Uterus (tissue), 4 donors: ENCODE results near the gene CD47. TPM values are rescaled to one million over a fixed set of nuclear protein-coding genes. Genes with fewer than 3 reads are reported as not detected.

ENCODE experiments used
- DNase-seq, 2 donors: peaks; one replicate each; pipeline ENCODE4 v3.0.0-alpha.2; 2019 to 2020
- H3K27ac ChIP-seq, 2 donors: fragments of 200-600 bp; sonication (generic); 1 replicate in 1 of 2; 2 replicates in 1 of 2; pipeline ENCODE4 v1.5.1; 2016 to 2018
- H3K27me3 ChIP-seq, 2 donors: fragments of 200-600 bp; sonication (generic); one replicate each; pipeline ENCODE4 v1.5.1; 2018 to 2019; ENCODE audit warnings: control low read depth in 1 of 2
- H3K36me3 ChIP-seq, 2 donors: fragments of 200-600 bp; sonication (generic); one replicate each; pipeline ENCODE4 v1.5.1; 2019; ENCODE audit warnings: control low read depth in 1 of 2
- H3K4me1 ChIP-seq, 2 donors: fragments of 200-600 bp; sonication (generic); one replicate each; pipeline ENCODE4 v1.5.1; 2018 to 2019; ENCODE audit warnings: control low read depth in 1 of 2
- H3K4me3 ChIP-seq, 2 donors: fragments of 200-600 bp; sonication (generic); 1 replicate in 1 of 2; 2 replicates in 1 of 2; pipeline ENCODE4 v1.5.1; 2018 to 2019; ENCODE audit warnings: mild to moderate bottlenecking in 1 of 2
- H3K9me3 ChIP-seq, 2 donors: fragments of 200-600 bp; sonication (generic); one replicate each; pipeline ENCODE4 v1.5.1; 2019; ENCODE audit warnings: control low read depth in 1 of 2
- POLR2A ChIP-seq, 2 donors: fragments of 450-650 bp; IDR thresholded peaks; one replicate each; pipeline ENCODE4 v1.6.1; 2016; ENCODE audit warnings: antibody characterized with exemption in 2 of 2, mild to moderate bottlenecking in 1 of 2, moderate library complexity in 1 of 2
- intact Hi-C: fragments of 100-400 bp; cut with DNase I; formaldehyde crosslinking; loops from one replicate; pipeline ENCODE4 v1.15.1; 2023; ENCODE audit warnings: low total_unique reads
- total RNA-seq, 4 donors: library from RNA; depleted of rRNA in 3 of 4; stranded (reverse); fragments of >200 nt in 3 of 4; gene quantifications; one replicate each; pipeline versions ENCODE4 v1.1.0 to v1.2.4, GENCODE V29; 2014 to 2023
- TF ChIP-seq, protein P1 (sequence below), 4 experiments: fragments of 200-600 bp in 2 of 4; fragments of 450-650 bp in 2 of 4; sonication (generic) in 2 of 4; IDR thresholded peaks; one replicate each; pipeline ENCODE4 v1.5.1; 2016 to 2019; ENCODE audit warnings: antibody characterized with exemption in 4 of 4, mild to moderate bottlenecking in 2 of 4, moderate library complexity in 1 of 4
- donor health status: DM: yes; HTN: yes; CAD: no.

CD47 gene
- total RNA-seq, 4 donors from 2014 or later = 29.2 to 210 (median 67.1) TPM

DNA sequence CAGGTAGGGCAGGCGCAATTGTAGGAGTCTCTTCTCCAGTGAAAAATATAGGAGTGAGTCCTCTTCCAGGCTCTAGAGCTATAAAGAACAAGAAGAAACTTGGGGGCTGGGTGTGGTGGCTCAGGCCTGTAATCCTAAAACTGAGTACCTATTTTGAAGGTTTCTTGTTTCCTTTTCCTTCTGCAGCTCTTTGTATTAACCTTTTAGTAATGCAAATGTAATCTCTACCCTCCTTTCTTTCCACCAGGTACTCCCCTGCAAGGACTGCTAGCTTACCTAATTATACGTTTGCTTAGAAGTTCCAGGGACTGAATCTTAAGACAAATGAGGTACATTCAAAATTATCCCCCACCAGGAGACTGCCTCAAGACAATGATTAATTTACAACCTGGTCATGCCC is 75.9 kb downstream of the CD47 start:
- no peaks in the 10 kb centered on the region for H3K9me3 ChIP-seq
- no peak overlapping the region for H3K4me3 ChIP-seq
- DNase-seq = no peak
- H3K27me3 ChIP-seq = no peaks in the 10 kb centered on the region
- TF ChIP-seq POLR2A (IDR thresholded peaks at IDR 0.05) = no peak
- TF ChIP-seq, protein P1, sequence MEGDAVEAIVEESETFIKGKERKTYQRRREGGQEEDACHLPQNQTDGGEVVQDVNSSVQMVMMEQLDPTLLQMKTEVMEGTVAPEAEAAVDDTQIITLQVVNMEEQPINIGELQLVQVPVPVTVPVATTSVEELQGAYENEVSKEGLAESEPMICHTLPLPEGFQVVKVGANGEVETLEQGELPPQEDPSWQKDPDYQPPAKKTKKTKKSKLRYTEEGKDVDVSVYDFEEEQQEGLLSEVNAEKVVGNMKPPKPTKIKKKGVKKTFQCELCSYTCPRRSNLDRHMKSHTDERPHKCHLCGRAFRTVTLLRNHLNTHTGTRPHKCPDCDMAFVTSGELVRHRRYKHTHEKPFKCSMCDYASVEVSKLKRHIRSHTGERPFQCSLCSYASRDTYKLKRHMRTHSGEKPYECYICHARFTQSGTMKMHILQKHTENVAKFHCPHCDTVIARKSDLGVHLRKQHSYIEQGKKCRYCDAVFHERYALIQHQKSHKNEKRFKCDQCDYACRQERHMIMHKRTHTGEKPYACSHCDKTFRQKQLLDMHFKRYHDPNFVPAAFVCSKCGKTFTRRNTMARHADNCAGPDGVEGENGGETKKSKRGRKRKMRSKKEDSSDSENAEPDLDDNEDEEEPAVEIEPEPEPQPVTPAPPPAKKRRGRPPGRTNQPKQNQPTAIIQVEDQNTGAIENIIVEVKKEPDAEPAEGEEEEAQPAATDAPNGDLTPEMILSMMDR (IDR thresholded peaks at IDR 0.05) = no peak
- intact Hi-C loops = no loop called here
- no peaks in the 10 kb centered on the region for H3K4me1 ChIP-seq
- no peak overlapping the region for H3K27ac ChIP-seq
- no peaks in the 10 kb centered on the region for H3K36me3 ChIP-seq

DNA sequence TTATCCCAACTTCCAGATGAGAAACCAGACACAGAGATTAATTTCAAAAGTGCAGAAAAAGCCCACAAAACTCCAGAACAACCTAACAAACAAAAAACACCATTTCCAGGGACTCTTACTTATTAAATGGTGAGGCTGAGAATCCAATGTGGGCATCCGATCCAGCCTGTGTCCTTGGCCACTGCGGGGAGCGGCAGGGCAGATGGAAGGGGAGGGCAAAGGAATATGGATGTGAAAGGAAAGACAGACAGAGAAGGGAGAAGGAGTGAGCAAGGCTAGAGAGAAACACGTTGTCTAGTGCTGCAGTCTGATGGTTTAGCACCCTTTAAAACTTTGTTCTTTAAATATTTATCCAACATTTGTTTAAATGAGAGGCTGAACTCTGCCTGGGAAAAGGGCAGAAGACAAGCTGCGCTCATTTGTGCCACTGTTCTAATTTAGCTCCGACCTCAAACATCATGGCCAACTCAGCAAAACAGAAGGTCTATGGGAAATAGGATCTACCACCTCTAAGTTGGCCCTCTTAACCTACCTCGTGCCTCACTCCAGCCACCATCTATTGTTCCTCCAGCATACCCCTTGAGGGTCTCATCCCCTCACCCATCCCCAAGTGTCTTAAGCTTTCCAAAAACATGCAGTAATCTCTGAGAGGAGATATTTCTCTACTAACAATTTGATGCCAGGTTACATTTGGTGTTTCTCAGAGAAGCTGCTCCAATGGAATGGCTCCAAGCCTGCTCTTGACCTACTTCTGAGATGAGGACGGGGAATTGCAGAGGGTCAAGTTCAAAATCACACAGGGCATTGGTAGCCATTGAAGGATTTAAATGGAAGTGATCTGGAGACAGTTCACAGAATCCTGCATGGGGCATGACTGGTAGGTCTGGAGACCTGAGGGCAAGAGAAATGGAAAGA is 77.4 kb downstream of the CD47 start:
- Histone ChIP-seq H3K27ac (no peak overlapping the region), H3K9me3 (no peaks in the 10 kb centered on the region), H3K27me3 (no peaks in the 10 kb centered on the region), H3K4me1 (no peaks in the 10 kb centered on the region), H3K4me3 (no peak overlapping the region), H3K36me3 (no peaks in the 10 kb centered on the region)
- no peak for TF ChIP-seq POLR2A (IDR thresholded peaks at IDR 0.05)
- TF ChIP-seq, protein P1 (IDR thresholded peaks at IDR 0.05) = no peak
- intact Hi-C loops = no loop called here
- DNase-seq = no peak

- intact Hi-C loops = no loop called here
- H3K36me3 ChIP-seq = no peaks in the 10 kb centered on the region
- no peaks in the 10 kb centered on the region for H3K4me1 ChIP-seq
- no peaks in the 10 kb centered on the region for H3K9me3 ChIP-seq
- H3K27ac ChIP-seq = no peak overlapping the region
- TF ChIP-seq POLR2A (IDR thresholded peaks at IDR 0.05) = no peak
- TF ChIP-seq, protein P1 (IDR thresholded peaks at IDR 0.05) = no peak
- no peak for DNase-seq
- H3K4me3 ChIP-seq = no peak overlapping the region
- H3K27me3 ChIP-seq = no peaks in the 10 kb centered on the region
Observed at GRCh38 chr3:108012304-108012703, 78.5 kb downstream of the CD47 start.

DNA sequence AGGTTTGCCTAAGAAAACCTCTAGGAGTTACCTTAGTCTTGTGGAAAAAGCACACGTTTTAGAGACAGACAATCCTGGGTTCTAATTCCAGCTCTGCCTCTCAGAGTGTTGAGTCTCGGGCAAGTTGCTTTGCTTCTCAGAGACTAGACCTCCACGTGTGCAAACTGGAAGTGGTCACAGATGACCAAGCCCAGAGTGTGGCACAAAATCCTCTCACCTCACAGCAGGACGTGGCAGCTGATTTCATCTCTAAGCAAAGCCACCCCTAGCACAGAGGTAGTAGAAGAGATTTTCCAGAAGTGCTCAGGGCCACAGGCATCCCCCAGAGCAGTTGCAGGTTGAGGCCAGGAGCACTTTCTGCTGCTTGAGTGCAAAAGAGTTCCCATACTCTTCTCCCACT is 79.2 kb downstream of the CD47 start:
- no peaks in the 10 kb centered on the region for H3K9me3 ChIP-seq
- TF ChIP-seq POLR2A (IDR thresholded peaks at IDR 0.05) = no peak
- TF ChIP-seq, protein P1 (IDR thresholded peaks at IDR 0.05) = no peak
- no peaks in the 10 kb centered on the region for H3K27me3 ChIP-seq
- no peak for DNase-seq
- H3K36me3 ChIP-seq = no peaks in the 10 kb centered on the region
- H3K4me1 ChIP-seq = no peaks in the 10 kb centered on the region
- no peak overlapping the region for H3K27ac ChIP-seq
- no peak overlapping the region for H3K4me3 ChIP-seq
- intact Hi-C loops = no loop called here

DNA sequence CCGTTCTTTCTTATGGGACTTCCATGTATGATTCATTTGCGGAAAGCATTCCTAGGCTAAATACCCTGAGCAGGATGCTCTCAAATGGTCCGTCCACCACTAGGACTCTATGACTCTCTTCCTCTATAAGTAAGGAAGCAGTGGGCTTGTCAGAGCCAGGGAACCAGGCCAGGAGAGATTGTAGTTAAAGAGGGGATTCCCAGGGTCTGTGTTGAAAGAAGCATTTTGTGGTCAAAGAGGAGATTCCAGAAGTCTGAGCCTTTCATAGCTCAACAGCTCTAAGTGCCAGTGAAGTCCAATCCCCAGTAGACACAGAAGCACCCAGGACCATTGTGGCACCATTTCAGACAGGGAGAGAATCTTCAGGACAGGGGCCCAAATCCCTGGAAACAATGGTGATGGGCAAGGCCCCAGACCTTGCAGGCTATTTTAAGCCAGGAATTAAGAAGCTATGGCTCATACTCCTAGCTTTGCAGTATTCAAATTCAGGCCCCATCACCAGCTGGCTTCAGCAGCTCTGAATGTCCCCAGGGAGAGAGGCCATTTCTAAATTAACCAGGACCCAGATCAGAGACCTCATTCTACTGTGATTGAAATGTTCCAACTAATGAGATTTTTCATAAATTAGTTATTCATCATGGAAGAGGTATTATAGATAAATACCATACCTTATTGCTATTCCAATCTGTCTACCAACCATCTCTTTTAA is 81.7 kb downstream of the CD47 start:
- H3K36me3 ChIP-seq = no peaks in the 10 kb centered on the region
- H3K27ac ChIP-seq = no peak overlapping the region
- TF ChIP-seq, protein P1 (IDR thresholded peaks at IDR 0.05) = no peak
- TF ChIP-seq POLR2A (IDR thresholded peaks at IDR 0.05) = no peak
- no peaks in the 10 kb centered on the region for H3K9me3 ChIP-seq
- H3K4me1 ChIP-seq = no peaks in the 10 kb centered on the region
- no peak overlapping the region for H3K4me3 ChIP-seq
- no peak for DNase-seq
- intact Hi-C loops = no loop called here
- H3K27me3 ChIP-seq = no peaks in the 10 kb centered on the region
